DND-41 (cell line): ENCODE results near the gene KDM1B.

ENCODE experiments used
- CTCF ChIP-seq: IDR thresholded peaks from 2 replicates; pipeline ENCODE4 v1.5.1; 2012; ENCODE audit warnings: borderline replicate concordance, low read length, moderate library complexity, mild to moderate bottlenecking; ENCODE audit not compliant: poor library complexity, severe bottlenecking; ENCODE audit errors: extremely low read depth
- EZH2 ChIP-seq: IDR thresholded peaks from 3 replicates; pipeline ENCODE4 v1.6.1; 2012; ENCODE audit warnings: borderline replicate concordance, low read depth, mild to moderate bottlenecking, moderate library complexity, low read length, inconsistent platforms; ENCODE audit not compliant: severe bottlenecking

- TF ChIP-seq EZH2 (no peak), CTCF (no peak)
Measured at GRCh38 chr6:18148304-18149025, 6.8 kb upstream of the KDM1B start.
